D721Med (cell line): ENCODE measurements around the gene TGFBR3.
"Not testable (repeated sequence)": the region's sequence is repeated elsewhere in the genome, so short reads cannot be mapped to it uniquely, and the experiment has no call there.

Experiments
- DNase-seq: peaks from one replicate; pipeline ENCODE4 v3.0.0; 2011; ENCODE audit warnings: low spot score; ENCODE audit not compliant: insufficient read length
- FAIRE-seq: peaks from 2 replicates; lab custom pipeline; 2011; peaks lifted over from hg19 to GRCh38; lab: Jason Lieb, UNC
- TF ChIP-seq, protein P1 (sequence below): IDR thresholded peaks from 2 replicates; pipeline ENCODE4 v1.5.1; 2012; ENCODE audit warnings: mild to moderate bottlenecking, control low read depth; ENCODE audit not compliant: insufficient read depth; ENCODE audit errors: missing control alignments

Gene TGFBR3

DNA sequence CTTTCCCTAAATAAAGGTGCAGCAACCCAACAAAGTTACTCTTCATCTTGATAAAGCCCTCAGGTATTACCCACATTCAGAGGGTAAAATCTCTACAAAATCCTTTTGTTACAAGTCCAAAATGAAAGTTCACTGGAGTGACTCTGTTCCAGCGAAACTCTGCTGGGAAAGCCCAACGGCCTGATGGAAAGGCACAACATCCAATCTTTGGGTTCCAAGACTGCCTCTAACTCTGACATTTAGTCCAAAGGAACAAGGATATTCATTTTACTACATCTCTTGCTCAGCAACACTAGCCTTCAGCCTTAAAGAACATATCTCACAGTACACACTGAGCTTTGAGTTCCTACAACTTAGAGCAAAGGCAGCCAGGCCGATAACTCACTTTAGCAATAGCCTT lies 42.1 kb downstream of the TGFBR3 start:
- TF ChIP-seq, protein P1, sequence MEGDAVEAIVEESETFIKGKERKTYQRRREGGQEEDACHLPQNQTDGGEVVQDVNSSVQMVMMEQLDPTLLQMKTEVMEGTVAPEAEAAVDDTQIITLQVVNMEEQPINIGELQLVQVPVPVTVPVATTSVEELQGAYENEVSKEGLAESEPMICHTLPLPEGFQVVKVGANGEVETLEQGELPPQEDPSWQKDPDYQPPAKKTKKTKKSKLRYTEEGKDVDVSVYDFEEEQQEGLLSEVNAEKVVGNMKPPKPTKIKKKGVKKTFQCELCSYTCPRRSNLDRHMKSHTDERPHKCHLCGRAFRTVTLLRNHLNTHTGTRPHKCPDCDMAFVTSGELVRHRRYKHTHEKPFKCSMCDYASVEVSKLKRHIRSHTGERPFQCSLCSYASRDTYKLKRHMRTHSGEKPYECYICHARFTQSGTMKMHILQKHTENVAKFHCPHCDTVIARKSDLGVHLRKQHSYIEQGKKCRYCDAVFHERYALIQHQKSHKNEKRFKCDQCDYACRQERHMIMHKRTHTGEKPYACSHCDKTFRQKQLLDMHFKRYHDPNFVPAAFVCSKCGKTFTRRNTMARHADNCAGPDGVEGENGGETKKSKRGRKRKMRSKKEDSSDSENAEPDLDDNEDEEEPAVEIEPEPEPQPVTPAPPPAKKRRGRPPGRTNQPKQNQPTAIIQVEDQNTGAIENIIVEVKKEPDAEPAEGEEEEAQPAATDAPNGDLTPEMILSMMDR = no peak
- no peak for FAIRE-seq

DNA sequence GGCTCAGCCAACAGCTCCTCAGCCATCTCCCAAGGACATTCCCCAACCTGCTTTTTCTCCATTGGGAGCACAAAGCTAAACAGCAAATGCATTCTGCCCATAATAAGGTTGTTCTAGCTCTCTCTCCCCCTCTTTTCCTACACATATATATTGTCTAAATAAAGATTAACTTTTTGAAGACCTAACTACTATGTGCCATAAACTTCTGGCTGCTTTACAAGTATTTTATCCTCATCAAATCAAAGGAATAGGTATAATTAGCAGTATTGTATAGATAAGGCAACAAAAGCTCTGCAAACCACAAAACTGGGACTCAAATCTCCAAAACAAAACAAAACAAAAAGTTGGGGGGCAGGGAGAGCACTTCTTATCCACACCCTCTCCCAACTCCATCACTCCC lies 43.4 kb downstream of the TGFBR3 start:
- TF ChIP-seq, protein P1 = no peak
- no peak for FAIRE-seq
- no peak for DNase-seq

More for the DNA sequence above, 42.1 kb downstream of the TGFBR3 start:
- no peak for DNase-seq

DNA sequence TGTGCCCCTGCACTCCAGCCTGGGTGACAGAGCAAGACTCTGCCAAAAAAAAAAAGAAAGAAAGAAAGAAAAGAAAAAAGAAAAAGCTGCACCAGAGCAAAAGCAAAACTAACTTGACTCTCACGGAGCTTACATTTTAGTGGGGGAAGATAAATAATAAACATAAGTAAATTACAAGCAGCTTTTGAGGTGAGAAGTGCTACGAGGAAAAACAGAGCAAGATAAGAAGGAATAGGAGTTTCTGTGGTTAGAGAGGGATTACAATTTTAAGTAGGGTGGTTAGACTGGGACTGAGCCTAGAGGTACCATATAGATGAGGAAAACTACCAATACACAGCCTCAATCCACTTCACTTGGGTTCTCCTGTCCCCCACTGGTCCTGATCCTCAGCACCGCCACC lies 43.9 kb downstream of the TGFBR3 start:
- TF ChIP-seq, protein P1 = no peak
- FAIRE-seq (no peak), DNase-seq (no peak)

DNA sequence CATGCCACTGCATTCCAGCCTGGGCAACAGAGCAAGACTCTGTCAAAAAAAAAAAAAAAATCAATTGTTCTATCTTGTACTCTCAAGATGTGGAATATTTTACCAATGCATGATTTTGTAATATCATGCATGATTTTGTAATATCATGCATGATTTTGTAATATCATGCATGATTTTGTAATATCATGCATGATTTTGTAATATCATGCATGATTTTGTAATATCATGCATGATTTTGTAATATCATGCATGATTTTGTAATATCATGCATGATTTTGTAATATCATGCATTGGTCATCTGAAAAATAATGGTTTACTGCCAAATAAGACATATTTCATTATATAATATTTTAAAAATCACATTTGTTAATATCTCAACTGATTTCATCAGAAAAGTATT lies 45.7 kb downstream of the TGFBR3 start:
- DNase-seq, FAIRE-seq: not testable (repeated sequence)

DNA sequence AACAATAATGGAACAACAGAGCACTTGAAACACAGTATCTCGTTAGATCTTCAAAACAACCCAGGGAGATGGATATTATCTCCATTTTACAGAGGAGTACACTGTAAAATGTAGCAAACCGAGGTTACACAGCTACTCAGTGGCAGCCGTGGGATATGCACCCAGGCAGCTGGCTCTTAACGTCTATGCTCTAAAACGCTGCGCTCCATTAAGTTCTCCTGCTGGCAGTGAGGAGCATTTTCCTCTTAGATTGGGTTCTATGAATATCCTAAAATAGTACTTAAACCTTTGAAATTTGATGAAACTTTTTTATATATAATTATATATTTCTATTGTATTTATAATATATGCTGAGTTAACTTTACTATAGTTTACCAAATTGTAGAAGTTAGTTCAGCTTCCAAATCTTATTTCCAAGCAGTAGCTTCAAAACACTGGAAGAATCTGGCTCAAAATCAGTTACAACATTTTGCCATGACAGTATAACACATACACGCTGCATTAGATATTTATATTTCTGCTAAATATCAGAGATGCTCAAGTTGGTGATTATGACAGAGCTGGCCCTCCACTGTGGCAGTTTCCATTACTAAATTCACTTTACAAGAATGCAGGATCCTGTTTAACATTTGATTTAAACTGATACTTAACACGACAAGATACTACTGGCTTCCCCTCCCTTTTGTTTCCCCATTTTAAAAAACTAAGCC lies 49.5 kb downstream of the TGFBR3 start:
- DNase-seq (no peak), FAIRE-seq (no peak)
- TF ChIP-seq, protein P1 = no peak

DNA sequence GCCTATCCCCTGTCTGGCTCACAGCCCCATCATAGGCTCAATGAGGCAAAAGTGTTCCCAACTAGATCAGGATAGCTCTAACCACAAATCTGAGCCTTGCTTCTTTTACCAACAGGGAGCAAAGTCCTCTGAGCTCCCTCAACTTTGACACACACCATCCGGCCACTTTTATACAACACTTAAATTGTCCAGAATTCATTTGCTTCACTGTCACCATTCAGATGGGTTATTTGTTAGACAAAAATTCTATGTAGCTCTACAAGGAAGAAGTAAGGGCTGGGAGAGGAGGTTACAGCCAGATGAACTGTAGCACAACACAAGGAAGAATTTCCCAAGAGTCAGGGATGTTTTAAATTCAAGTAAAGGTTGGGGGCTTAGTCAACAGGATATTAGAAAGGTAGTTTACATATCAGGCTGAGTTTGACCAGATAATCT lies 50.8 kb downstream of the TGFBR3 start:
- DNase-seq (no peak), FAIRE-seq (no peak)
- TF ChIP-seq, protein P1 = no peak

DNA sequence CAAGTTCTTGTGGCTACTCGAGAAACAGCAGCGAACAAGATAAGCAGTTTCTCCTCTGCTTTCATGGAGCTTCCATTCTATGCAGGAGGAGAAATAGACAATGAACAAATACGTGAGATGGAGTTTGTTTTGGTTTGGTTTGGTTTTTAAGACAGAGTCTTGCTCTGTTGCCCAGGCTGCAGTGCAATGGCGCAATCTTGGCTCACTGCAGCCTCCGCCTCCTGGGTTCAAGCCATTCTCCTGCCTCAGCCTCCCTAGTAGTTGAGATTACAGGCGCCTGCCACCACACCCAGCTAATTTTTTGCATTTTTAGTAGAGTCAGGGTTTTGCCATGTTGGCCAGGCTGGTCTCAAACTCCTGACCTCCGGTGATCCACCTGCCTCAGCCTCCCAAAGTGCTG lies 51.4 kb downstream of the TGFBR3 start:
- not testable (repeated sequence) for FAIRE-seq, DNase-seq

DNA sequence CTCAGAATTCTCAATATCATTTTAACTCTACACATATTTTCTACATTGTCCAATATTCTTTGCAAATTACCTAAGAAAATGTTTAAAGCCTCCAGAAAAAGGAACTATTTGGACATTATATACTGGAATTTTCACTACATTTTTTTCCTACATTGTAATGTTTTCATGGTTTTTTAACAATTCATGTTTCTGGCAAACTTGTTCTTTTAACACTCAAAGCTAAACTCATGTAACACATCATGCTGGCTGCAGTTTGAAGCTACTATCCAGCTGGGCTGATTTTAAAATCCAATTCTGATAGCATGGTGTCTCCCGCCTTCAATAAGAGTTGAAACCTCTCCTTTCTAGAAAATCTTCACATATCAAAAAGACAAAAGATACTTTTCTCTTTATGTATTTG lies 52.0 kb downstream of the TGFBR3 start:
- DNase-seq (no peak), FAIRE-seq (no peak)
- TF ChIP-seq, protein P1 = no peak
